ENCODE measurements around the gene SLC12A1. TPM values are rescaled to one million over a fixed set of nuclear protein-coding genes. Genes with fewer than 3 reads are reported as not detected.

The SLC12A1 gene
- total RNA-seq, 1 donor from 2014 or later, result not detected

- H3K36me3 Mint-ChIP-seq, result no peaks in the 10 kb centered on the region
- H3K27ac Mint-ChIP-seq, result no peak overlapping the region
- Histone ChIP-seq H3F3A (ENCODE audit: low read depth) (no peaks in the 10 kb centered on the region), H3K79me2 (ENCODE audit: low read depth) (no peaks in the 10 kb centered on the region), H4K20me1 (ENCODE audit: low read depth) (no peaks in the 10 kb centered on the region), H3K4me3 (no peak overlapping the region), H3K9ac (no peak overlapping the region), H3K27ac (no peak overlapping the region), H3K27me3 (no peaks in the 10 kb centered on the region), H3K9me3 (ENCODE audit: low read depth) (no peaks in the 10 kb centered on the region), H3K36me3 (no peaks in the 10 kb centered on the region), H2AFZ (replicated peaks) (peak overlapping the region; percentile 7), H3K4me2 (no peak overlapping the region), H3K4me1 (peaks cover 8% of the 10 kb centered on the region)
- no peak for TF ChIP-seq CTCF (IDR thresholded peaks at IDR 0.05)
- no peak for TF ChIP-seq EZH2 (IDR thresholded peaks at IDR 0.05)
- no peak for TF ChIP-seq EZH2phosphoT487 (IDR thresholded peaks at IDR 0.05)
- DNase-seq (ENCODE audit: low spot score), result no peak
- peaks cover 9% of the 10 kb centered on the region for H3K4me1 Mint-ChIP-seq
- H3K27me3 Mint-ChIP-seq (ENCODE audit: insufficient read depth, low read depth), result peaks cover 2% of the 10 kb centered on the region
- no peaks in the 10 kb centered on the region for H3K9me3 Mint-ChIP-seq
- H3K4me3 Mint-ChIP-seq, result no peak overlapping the region
These were observed 24.4 kb downstream of the SLC12A1 start for GRCh38 chr15:48230498-48230897.

- no peaks in the 10 kb centered on the region for H3K79me2 ChIP-seq (ENCODE audit: low read depth)
- Mint-ChIP-seq H3K27me3 (ENCODE audit: insufficient read depth, low read depth) (no peaks in the 10 kb centered on the region), H3K27ac (no peak overlapping the region), H3K4me1 (no peaks in the 10 kb centered on the region), H3K36me3 (no peaks in the 10 kb centered on the region), H3K4me3 (no peak overlapping the region), H3K9me3 (no peaks in the 10 kb centered on the region)
- H3K9ac ChIP-seq, result no peak overlapping the region
- no peak for DNase-seq (ENCODE audit: low spot score)
- H3F3A ChIP-seq (ENCODE audit: low read depth), result no peaks in the 10 kb centered on the region
- H3K36me3 ChIP-seq, result no peaks in the 10 kb centered on the region
- H3K4me3 ChIP-seq, result no peak overlapping the region
- H3K4me2 ChIP-seq, result no peak overlapping the region
- no peaks in the 10 kb centered on the region for H4K20me1 ChIP-seq (ENCODE audit: low read depth)
- H3K4me1 ChIP-seq, result no peaks in the 10 kb centered on the region
- H2AFZ ChIP-seq (replicated peaks), result no peak overlapping the region
- no peaks in the 10 kb centered on the region for H3K9me3 ChIP-seq (ENCODE audit: low read depth)
- TF ChIP-seq EZH2 (IDR thresholded peaks at IDR 0.05) (no peak), EZH2phosphoT487 (IDR thresholded peaks at IDR 0.05) (no peak), CTCF (IDR thresholded peaks at IDR 0.05) (no peak)
- H3K27me3 ChIP-seq, result no peaks in the 10 kb centered on the region
- H3K27ac ChIP-seq, result no peak overlapping the region
These were observed 27.1 kb downstream of the SLC12A1 start for GRCh38 chr15:48233246-48233645.

- TF ChIP-seq EZH2phosphoT487 (IDR thresholded peaks at IDR 0.05) (no peak), CTCF (IDR thresholded peaks at IDR 0.05) (no peak), EZH2 (IDR thresholded peaks at IDR 0.05) (no peak)
These were observed 33.2 kb downstream of the SLC12A1 start for GRCh38 chr15:48239334-48239733.

More at GRCh38 chr15:48239334-48239733, 33.2 kb downstream of the SLC12A1 start:
- Histone ChIP-seq H3K9me3 (ENCODE audit: low read depth) (no peaks in the 10 kb centered on the region), H3K27ac (no peak overlapping the region), H3K27me3 (no peaks in the 10 kb centered on the region), H3K9ac (no peak overlapping the region), H3K4me2 (no peak overlapping the region), H3K79me2 (ENCODE audit: low read depth) (no peaks in the 10 kb centered on the region), H3K4me1 (peaks cover 4% of the 10 kb centered on the region), H4K20me1 (ENCODE audit: low read depth) (no peaks in the 10 kb centered on the region), H3K4me3 (no peak overlapping the region), H3F3A (ENCODE audit: low read depth) (no peaks in the 10 kb centered on the region), H2AFZ (replicated peaks) (no peak overlapping the region), H3K36me3 (no peaks in the 10 kb centered on the region)
- Mint-ChIP-seq H3K9me3 (no peaks in the 10 kb centered on the region), H3K27ac (no peak overlapping the region), H3K27me3 (ENCODE audit: insufficient read depth, low read depth) (no peaks in the 10 kb centered on the region), H3K4me3 (no peak overlapping the region), H3K4me1 (no peaks in the 10 kb centered on the region), H3K36me3 (no peaks in the 10 kb centered on the region)
- no peak for DNase-seq (ENCODE audit: low spot score)
